GM12892 (cell line): ENCODE results near the gene CACNA2D3.

Source experiments
- POLR2A ChIP-seq: IDR thresholded peaks from 2 replicates; pipeline ENCODE4 v1.6.1; 2011; ENCODE audit warnings: low read depth, low read length, control low read depth
- POLR2AphosphoS5 ChIP-seq: IDR thresholded peaks from 2 replicates; pipeline ENCODE4 v1.6.1; 2011; ENCODE audit warnings: low read depth, low read length, control low read depth
- TAF1 ChIP-seq: IDR thresholded peaks from 2 replicates; pipeline ENCODE4 v1.6.1; 2011; ENCODE audit warnings: low read depth, mild to moderate bottlenecking, control low read depth, low read length, borderline replicate concordance

- TF ChIP-seq POLR2A: no peak
- TF ChIP-seq POLR2AphosphoS5: no peak
- TF ChIP-seq TAF1: no peak
Observed at GRCh38 chr3:54619531-54619930, 497.2 kb downstream of the CACNA2D3 start.
